ENCODE measurements around the gene CCR4. TPM values are rescaled to one million over a fixed set of nuclear protein-coding genes. Genes with fewer than 3 reads are reported as not detected.

The CCR4 gene
- total and polyA plus RNA-seq, 10 of the 15 experiments (the other 5 are each of a cell fraction or from before 2014, with no cell fraction given): 0.41 to 12.4 (median 5.3) TPM

DNA sequence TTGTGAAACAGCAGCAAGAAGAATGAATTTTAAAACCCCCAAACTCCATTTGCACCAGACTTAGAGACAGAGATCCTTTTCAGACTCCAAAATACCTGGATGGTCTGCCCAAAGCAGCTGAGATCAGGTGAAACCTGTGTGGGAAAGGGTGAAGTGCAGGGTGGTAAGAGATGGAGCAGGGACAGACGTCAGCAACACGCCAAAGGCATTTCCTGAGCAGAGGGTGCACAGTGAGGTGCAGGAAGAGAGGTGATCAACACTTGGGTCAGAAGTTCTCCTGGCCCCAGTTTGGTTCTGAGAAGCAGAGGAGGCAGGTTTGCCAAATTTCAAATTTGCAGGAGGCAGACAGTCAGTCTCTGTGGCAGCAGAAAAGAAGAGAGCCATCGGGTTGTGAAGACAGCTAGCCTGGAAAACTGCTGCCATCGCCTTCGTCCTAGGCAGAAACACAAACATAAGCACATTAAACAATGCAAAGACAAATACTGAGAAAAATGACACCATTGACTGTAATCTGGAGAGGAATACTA, 9.8 kb downstream of the CCR4 start:
- FAIRE-seq (no peak), ATAC-seq (peak; percentile 17; the same call in 1 of the 3 replicates), DNase-seq (ENCODE audit: low read depth, low spot score) (no peak)
- in situ Hi-C loops (cut with MboI) (no loop called here), intact Hi-C loops (cut with micrococcal nuclease; ENCODE audit: unreplicated experiment) (loop anchor here (2.0 kb wide), 1 partner anchor 32 kb away; no protein-coding TSS in a partner anchor)
- H3K36me3 ChIP-seq (ENCODE audit: control insufficient read depth in 2 of 2, insufficient read depth in 2 of 2, low read length in 1 of 2): no peaks in the 10 kb centered on the region
- no peaks in the 10 kb centered on the region for H4K20me1 ChIP-seq (ENCODE audit: control insufficient read depth, insufficient read depth)
- ChIA-PET RAD21 (ENCODE audit: unreplicated experiment) (interaction anchor here (1.3 to 1.4 kb wide), 2 partner anchors 10 to 14 kb away, joined by 3 read pairs; partner anchors contain the start of gene CCR4), SMC1A (ENCODE audit: uncharacterized antibody, unreplicated experiment) (interaction anchor here (0.8 to 2.0 kb wide), 3 partner anchors 8 to 22 kb away, joined by 3 to 10 read pairs (median 3); no protein-coding TSS in a partner anchor), POLR2A (interaction anchor here (0.6 kb wide), 1 partner anchor 134 kb away, joined by 4 read pairs; no protein-coding TSS in a partner anchor), CTCF (interaction anchor here (0.8 to 1.7 kb wide), 4 partner anchors 14 to 113 kb away, joined by 3 to 5 read pairs (median 4); no protein-coding TSS in a partner anchor)
- no TSS peak for BruUV-seq (replicated peaks)
- 78% methylated on average over 5 of the region's 5 CpGs for WGBS (ENCODE audit: insufficient coverage, insufficient replicate concordance, low lambda C conversion rate, missing lambda C conversion rate)
- no peak overlapping the region for H3K9ac ChIP-seq (ENCODE audit: control insufficient read depth, insufficient read depth, low read length)
- no peak overlapping the region for H3K4me2 ChIP-seq (ENCODE audit: control insufficient read depth, insufficient read depth)
- no peak overlapping the region for H3K27ac ChIP-seq (ENCODE audit: control insufficient read depth, insufficient read depth)
- H3K9me3 ChIP-seq (replicated peaks; ENCODE audit: control insufficient read depth, insufficient read depth, low read length): peaks cover 7% of the 10 kb centered on the region; the same call in 2 of the 3 replicates
- H3K4me3 ChIP-seq: no peak overlapping the region
- H3K79me2 ChIP-seq (ENCODE audit: control insufficient read depth, insufficient read depth, low read length): no peaks in the 10 kb centered on the region
- TF ChIP-seq HDGF (IDR thresholded peaks at IDR 0.05) (no peak), CHD4 (IDR thresholded peaks at IDR 0.05) (no peak)
- H3K27me3 ChIP-seq (replicated peaks in 1 of 2; ENCODE audit: control insufficient read depth in 2 of 2, insufficient read depth in 2 of 2, low read length in 1 of 2): no peaks in the 10 kb centered on the region
- no peak overlapping the region for H2AFZ ChIP-seq (ENCODE audit: control insufficient read depth, low read depth, low read length)
- peaks cover 5% of the 10 kb centered on the region for H3K4me1 ChIP-seq (ENCODE audit: control insufficient read depth, insufficient read depth, low read length)

DNA sequence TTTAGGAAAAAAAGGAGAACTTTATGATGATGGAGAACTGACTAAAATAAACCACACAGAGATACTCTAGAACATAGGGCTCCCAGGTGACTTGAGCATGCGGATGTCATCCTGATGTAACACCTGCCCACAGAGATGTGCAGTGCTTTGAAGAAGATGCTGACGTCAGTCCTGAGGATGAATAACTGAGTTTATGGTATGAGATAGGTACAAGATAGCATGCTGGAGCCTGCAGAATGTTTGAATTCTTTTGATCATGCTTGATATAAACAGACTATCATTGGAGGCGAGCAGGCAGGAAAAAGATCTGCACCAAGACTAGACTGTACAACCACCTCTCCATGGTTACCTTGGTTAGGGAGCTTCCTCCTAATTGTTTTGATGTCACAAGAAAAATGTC, 12.4 kb downstream of the CCR4 start:
- no peaks in the 10 kb centered on the region for H3K27me3 ChIP-seq (replicated peaks in 1 of 2; ENCODE audit: control insufficient read depth in 2 of 2, insufficient read depth in 2 of 2, low read length in 1 of 2)
- no peak overlapping the region for H3K4me3 ChIP-seq
- intact Hi-C loops (cut with micrococcal nuclease; ENCODE audit: unreplicated experiment) (no loop called here), in situ Hi-C loops (cut with MboI) (no loop called here)
- no peak overlapping the region for H3K4me2 ChIP-seq (ENCODE audit: control insufficient read depth, insufficient read depth)
- CTCF ChIA-PET: interaction anchor here (1.3 kb wide), 1 partner anchor 111 kb away, joined by 3 read pairs; no protein-coding TSS in a partner anchor
- no peak for FAIRE-seq
- WGBS (ENCODE audit: insufficient coverage, insufficient replicate concordance, low lambda C conversion rate, missing lambda C conversion rate): 94% methylated on average over 3 of the region's 3 CpGs
- no peaks in the 10 kb centered on the region for H4K20me1 ChIP-seq (ENCODE audit: control insufficient read depth, insufficient read depth)
- peaks cover 5% of the 10 kb centered on the region for H3K4me1 ChIP-seq (ENCODE audit: control insufficient read depth, insufficient read depth, low read length)
- ATAC-seq: no peak
- BruUV-seq (replicated peaks): no TSS peak
- DNase-seq (ENCODE audit: low read depth, low spot score): no peak
- H3K36me3 ChIP-seq (ENCODE audit: control insufficient read depth in 2 of 2, insufficient read depth in 2 of 2, low read length in 1 of 2): no peaks in the 10 kb centered on the region
- no peak overlapping the region for H2AFZ ChIP-seq (ENCODE audit: control insufficient read depth, low read depth, low read length)
- peaks cover 9% of the 10 kb centered on the region; the same call in 2 of the 3 replicates for H3K9me3 ChIP-seq (replicated peaks; ENCODE audit: control insufficient read depth, insufficient read depth, low read length)
- no peaks in the 10 kb centered on the region for H3K79me2 ChIP-seq (ENCODE audit: control insufficient read depth, insufficient read depth, low read length)
- no peak overlapping the region for H3K27ac ChIP-seq (ENCODE audit: control insufficient read depth, insufficient read depth)
- no peak overlapping the region for H3K9ac ChIP-seq (ENCODE audit: control insufficient read depth, insufficient read depth, low read length)
- SMC1A ChIA-PET (ENCODE audit: uncharacterized antibody, unreplicated experiment): interaction anchor here (1.7 kb wide), 1 partner anchor 13 kb away, joined by 6 read pairs; no protein-coding TSS in a partner anchor
- POLR2A ChIA-PET: no interaction called here
- RAD21 ChIA-PET (ENCODE audit: unreplicated experiment): no interaction called here
- TF ChIP-seq SUPT20H (IDR thresholded peaks at IDR 0.05; ENCODE audit: borderline replicate concordance, control insufficient read depth, low read depth, low read length): no peak
- TF ChIP-seq, protein P1, sequence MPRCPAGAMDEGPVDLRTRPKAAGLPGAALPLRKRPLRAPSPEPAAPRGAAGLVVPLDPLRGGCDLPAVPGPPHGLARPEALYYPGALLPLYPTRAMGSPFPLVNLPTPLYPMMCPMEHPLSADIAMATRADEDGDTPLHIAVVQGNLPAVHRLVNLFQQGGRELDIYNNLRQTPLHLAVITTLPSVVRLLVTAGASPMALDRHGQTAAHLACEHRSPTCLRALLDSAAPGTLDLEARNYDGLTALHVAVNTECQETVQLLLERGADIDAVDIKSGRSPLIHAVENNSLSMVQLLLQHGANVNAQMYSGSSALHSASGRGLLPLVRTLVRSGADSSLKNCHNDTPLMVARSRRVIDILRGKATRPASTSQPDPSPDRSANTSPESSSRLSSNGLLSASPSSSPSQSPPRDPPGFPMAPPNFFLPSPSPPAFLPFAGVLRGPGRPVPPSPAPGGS (IDR thresholded peaks at IDR 0.05; ENCODE audit: borderline replicate concordance, insufficient read depth, low read depth, low read length, poor library complexity, severe bottlenecking): no peak
- TF ChIP-seq RAD21 (IDR thresholded peaks at IDR 0.05; ENCODE audit: insufficient read depth, low read depth, low read length): no peak
- no peak for TF ChIP-seq CHD4 (IDR thresholded peaks at IDR 0.05)
- no peak for TF ChIP-seq SREBF1 (IDR thresholded peaks at IDR 0.05; ENCODE audit: low read length)
- TF ChIP-seq, protein P2, sequence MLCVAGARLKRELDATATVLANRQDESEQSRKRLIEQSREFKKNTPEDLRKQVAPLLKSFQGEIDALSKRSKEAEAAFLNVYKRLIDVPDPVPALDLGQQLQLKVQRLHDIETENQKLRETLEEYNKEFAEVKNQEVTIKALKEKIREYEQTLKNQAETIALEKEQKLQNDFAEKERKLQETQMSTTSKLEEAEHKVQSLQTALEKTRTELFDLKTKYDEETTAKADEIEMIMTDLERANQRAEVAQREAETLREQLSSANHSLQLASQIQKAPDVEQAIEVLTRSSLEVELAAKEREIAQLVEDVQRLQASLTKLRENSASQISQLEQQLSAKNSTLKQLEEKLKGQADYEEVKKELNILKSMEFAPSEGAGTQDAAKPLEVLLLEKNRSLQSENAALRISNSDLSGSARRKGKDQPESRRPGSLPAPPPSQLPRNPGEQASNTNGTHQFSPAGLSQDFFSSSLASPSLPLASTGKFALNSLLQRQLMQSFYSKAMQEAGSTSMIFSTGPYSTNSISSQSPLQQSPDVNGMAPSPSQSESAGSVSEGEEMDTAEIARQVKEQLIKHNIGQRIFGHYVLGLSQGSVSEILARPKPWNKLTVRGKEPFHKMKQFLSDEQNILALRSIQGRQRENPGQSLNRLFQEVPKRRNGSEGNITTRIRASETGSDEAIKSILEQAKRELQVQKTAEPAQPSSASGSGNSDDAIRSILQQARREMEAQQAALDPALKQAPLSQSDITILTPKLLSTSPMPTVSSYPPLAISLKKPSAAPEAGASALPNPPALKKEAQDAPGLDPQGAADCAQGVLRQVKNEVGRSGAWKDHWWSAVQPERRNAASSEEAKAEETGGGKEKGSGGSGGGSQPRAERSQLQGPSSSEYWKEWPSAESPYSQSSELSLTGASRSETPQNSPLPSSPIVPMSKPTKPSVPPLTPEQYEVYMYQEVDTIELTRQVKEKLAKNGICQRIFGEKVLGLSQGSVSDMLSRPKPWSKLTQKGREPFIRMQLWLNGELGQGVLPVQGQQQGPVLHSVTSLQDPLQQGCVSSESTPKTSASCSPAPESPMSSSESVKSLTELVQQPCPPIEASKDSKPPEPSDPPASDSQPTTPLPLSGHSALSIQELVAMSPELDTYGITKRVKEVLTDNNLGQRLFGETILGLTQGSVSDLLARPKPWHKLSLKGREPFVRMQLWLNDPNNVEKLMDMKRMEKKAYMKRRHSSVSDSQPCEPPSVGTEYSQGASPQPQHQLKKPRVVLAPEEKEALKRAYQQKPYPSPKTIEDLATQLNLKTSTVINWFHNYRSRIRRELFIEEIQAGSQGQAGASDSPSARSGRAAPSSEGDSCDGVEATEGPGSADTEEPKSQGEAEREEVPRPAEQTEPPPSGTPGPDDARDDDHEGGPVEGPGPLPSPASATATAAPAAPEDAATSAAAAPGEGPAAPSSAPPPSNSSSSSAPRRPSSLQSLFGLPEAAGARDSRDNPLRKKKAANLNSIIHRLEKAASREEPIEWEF (IDR thresholded peaks at IDR 0.05; ENCODE audit: insufficient replicate concordance, low read depth, low read length): no peak
- TF ChIP-seq PAX5 (IDR thresholded peaks at IDR 0.05; ENCODE audit: borderline replicate concordance, low read depth, low read length): no peak
- TF ChIP-seq ATF7 (IDR thresholded peaks at IDR 0.05; ENCODE audit: low read depth): no peak

Measured in GM12878 (cell line).